ENCODE data around the gene SORCS1. TPM values are rescaled to one million over a fixed set of nuclear protein-coding genes. Genes with fewer than 3 reads are reported as not detected.

Gene SORCS1
- total RNA-seq, 1 donor from 2014 or later = 11.1 TPM

DNA sequence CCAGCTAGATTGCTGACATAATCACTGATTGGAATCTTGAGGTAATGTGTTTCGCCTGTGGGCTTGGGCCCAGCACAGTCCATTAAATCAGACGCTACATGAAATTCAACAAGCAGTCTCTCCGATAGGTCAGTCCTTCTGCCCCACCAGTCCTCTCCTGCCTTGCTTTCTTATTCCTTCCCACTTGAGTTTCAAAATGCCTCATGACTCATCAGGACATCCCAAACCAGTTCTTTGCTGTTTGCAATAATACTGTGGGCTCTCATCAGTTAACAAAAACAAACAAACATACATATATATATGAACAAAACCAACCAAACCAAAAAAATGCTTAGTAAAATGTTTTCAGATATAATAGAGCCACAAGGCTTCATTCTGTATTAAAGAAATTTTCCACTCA lies 599.0 kb downstream of the SORCS1 start:
- Histone ChIP-seq H2AFZ (replicated peaks) (no peak overlapping the region), H3K4me1 (no peaks in the 10 kb centered on the region), H3F3A (ENCODE audit: low read depth) (no peaks in the 10 kb centered on the region), H3K9ac (no peak overlapping the region), H3K9me3 (ENCODE audit: low read depth) (no peaks in the 10 kb centered on the region), H3K27me3 (no peaks in the 10 kb centered on the region), H3K4me2 (no peak overlapping the region), H3K79me2 (ENCODE audit: low read depth) (no peaks in the 10 kb centered on the region), H3K4me3 (no peak overlapping the region), H3K36me3 (no peaks in the 10 kb centered on the region), H3K27ac (no peak overlapping the region), H4K20me1 (ENCODE audit: low read depth) (no peaks in the 10 kb centered on the region)
- no peaks in the 10 kb centered on the region for H3K4me1 Mint-ChIP-seq
- DNase-seq (ENCODE audit: low spot score) = no peak
- H3K4me3 Mint-ChIP-seq = no peak overlapping the region
- no peak overlapping the region for H3K27ac Mint-ChIP-seq
- no peaks in the 10 kb centered on the region for H3K9me3 Mint-ChIP-seq
- no peaks in the 10 kb centered on the region for H3K27me3 Mint-ChIP-seq (ENCODE audit: insufficient read depth, low read depth)
- TF ChIP-seq EZH2 (IDR thresholded peaks at IDR 0.05) = no peak
- H3K36me3 Mint-ChIP-seq = no peaks in the 10 kb centered on the region

DNA sequence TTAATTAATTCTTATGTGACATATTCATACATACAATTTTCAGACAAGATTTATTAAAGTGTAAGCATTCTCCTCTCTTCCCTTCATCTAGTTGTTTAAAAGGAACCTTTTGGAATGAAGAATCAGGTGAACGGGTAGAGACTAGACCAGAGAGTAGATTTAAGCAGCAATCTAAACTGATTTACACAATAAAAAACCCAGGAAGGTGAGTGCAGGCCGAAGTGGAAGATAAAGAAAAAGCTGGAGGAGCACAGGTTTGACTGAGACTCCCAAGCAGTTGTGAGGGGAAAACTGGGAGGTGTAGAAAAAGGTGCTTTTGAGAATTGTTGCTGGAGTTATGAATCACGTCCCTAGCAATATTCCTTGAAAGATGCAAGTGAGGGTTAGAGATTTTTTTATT lies 601.1 kb downstream of the SORCS1 start:
- Mint-ChIP-seq H3K9me3 (no peaks in the 10 kb centered on the region), H3K36me3 (no peaks in the 10 kb centered on the region), H3K27me3 (ENCODE audit: insufficient read depth, low read depth) (no peaks in the 10 kb centered on the region), H3K4me3 (no peak overlapping the region), H3K27ac (no peak overlapping the region), H3K4me1 (no peaks in the 10 kb centered on the region)
- H3K9me3 ChIP-seq (ENCODE audit: low read depth) = no peaks in the 10 kb centered on the region
- H3K4me2 ChIP-seq = no peak overlapping the region
- no peaks in the 10 kb centered on the region for H3K36me3 ChIP-seq
- no peak overlapping the region for H3K27ac ChIP-seq
- H2AFZ ChIP-seq (replicated peaks) = no peak overlapping the region
- H3F3A ChIP-seq (ENCODE audit: low read depth) = no peaks in the 10 kb centered on the region
- TF ChIP-seq EZH2 (IDR thresholded peaks at IDR 0.05) (no peak), EZH2phosphoT487 (IDR thresholded peaks at IDR 0.05) (no peak)
- TF ChIP-seq, protein P1, sequence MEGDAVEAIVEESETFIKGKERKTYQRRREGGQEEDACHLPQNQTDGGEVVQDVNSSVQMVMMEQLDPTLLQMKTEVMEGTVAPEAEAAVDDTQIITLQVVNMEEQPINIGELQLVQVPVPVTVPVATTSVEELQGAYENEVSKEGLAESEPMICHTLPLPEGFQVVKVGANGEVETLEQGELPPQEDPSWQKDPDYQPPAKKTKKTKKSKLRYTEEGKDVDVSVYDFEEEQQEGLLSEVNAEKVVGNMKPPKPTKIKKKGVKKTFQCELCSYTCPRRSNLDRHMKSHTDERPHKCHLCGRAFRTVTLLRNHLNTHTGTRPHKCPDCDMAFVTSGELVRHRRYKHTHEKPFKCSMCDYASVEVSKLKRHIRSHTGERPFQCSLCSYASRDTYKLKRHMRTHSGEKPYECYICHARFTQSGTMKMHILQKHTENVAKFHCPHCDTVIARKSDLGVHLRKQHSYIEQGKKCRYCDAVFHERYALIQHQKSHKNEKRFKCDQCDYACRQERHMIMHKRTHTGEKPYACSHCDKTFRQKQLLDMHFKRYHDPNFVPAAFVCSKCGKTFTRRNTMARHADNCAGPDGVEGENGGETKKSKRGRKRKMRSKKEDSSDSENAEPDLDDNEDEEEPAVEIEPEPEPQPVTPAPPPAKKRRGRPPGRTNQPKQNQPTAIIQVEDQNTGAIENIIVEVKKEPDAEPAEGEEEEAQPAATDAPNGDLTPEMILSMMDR (IDR thresholded peaks at IDR 0.05) = no peak
- no peak for DNase-seq (ENCODE audit: low spot score)
- H4K20me1 ChIP-seq (ENCODE audit: low read depth) = no peaks in the 10 kb centered on the region
- H3K4me1 ChIP-seq = no peaks in the 10 kb centered on the region
- H3K4me3 ChIP-seq = no peak overlapping the region
- H3K79me2 ChIP-seq (ENCODE audit: low read depth) = no peaks in the 10 kb centered on the region
- H3K9ac ChIP-seq = no peak overlapping the region
- H3K27me3 ChIP-seq = no peaks in the 10 kb centered on the region

DNA sequence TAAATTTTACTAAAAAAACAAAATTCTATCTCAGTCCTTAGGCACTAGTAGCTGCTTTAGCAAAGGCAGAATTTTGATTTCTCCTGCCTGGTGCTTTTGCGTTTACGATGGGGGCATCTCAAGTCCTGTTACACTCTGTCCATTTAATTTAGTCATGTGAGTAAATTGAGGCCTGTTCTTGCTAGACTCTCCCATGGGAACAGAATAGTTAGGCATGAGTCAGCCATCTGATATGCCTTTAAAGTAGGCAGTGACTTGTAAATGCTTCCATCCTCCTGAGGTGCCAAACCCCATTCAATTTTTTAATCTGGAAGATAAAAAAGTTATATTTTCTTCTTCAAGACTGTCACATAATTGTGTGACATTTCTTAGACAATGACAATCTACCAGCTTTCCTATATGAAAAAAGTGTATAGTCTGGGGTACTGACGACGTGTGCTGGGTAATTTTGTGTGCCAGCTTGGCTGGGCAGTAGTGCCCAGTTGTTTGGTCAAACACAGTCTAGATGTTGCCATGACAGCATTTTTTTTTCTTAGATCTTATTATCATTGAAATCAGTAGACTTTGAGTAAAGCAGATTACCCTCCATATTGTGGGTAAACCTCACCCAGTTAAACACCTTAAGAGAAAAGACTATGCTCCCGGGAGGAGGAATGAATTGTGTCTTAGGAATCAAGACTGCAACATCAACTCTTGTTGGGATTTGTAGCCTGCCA lies 603.4 kb downstream of the SORCS1 start:
- Histone ChIP-seq H4K20me1 (ENCODE audit: low read depth) (no peaks in the 10 kb centered on the region), H3K4me1 (no peaks in the 10 kb centered on the region), H3K79me2 (ENCODE audit: low read depth) (no peaks in the 10 kb centered on the region), H3K36me3 (no peaks in the 10 kb centered on the region), H2AFZ (replicated peaks) (no peak overlapping the region), H3K27me3 (no peaks in the 10 kb centered on the region), H3K4me3 (no peak overlapping the region), H3K9me3 (ENCODE audit: low read depth) (no peaks in the 10 kb centered on the region), H3K27ac (no peak overlapping the region), H3K9ac (no peak overlapping the region), H3F3A (ENCODE audit: low read depth) (no peaks in the 10 kb centered on the region), H3K4me2 (no peak overlapping the region)
- Mint-ChIP-seq H3K27me3 (ENCODE audit: insufficient read depth, low read depth) (no peaks in the 10 kb centered on the region), H3K27ac (no peak overlapping the region), H3K36me3 (no peaks in the 10 kb centered on the region), H3K4me3 (no peak overlapping the region), H3K4me1 (peaks cover 4% of the 10 kb centered on the region), H3K9me3 (no peaks in the 10 kb centered on the region)
- no peak for DNase-seq (ENCODE audit: low spot score)
- no peak for TF ChIP-seq EZH2phosphoT487 (IDR thresholded peaks at IDR 0.05)
- TF ChIP-seq EZH2 (IDR thresholded peaks at IDR 0.05) = no peak
- TF ChIP-seq, protein P1 (IDR thresholded peaks at IDR 0.05) = no peak

DNA sequence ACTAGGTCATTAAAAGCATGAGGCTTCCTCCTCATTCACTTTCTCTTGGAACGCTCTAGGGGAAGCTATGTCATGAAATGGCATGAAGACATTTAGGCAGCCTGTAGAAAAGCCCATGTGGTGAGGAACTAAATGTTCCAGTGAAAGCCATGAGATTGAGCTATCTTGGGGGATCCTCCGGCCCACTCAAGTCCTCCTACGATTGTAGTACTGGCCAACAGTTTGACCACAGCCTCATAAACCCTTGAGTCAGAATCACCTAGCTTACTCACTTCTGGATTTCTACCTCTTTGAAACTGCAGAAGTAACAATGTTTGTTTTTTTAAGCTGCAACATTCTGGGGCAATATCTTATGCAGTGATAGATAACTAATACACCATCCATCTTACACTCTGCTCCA lies 605.1 kb downstream of the SORCS1 start:
- no peaks in the 10 kb centered on the region for H3K9me3 Mint-ChIP-seq
- H3K4me2 ChIP-seq = no peak overlapping the region
- no peaks in the 10 kb centered on the region for H3K9me3 ChIP-seq (ENCODE audit: low read depth)
- no peaks in the 10 kb centered on the region for H3K27me3 Mint-ChIP-seq (ENCODE audit: insufficient read depth, low read depth)
- no peak overlapping the region for H3K4me3 Mint-ChIP-seq
- H3K27me3 ChIP-seq = no peaks in the 10 kb centered on the region
- H3K4me3 ChIP-seq = no peak overlapping the region
- H3K36me3 Mint-ChIP-seq = no peaks in the 10 kb centered on the region
- no peak overlapping the region for H3K9ac ChIP-seq
- TF ChIP-seq EZH2 (IDR thresholded peaks at IDR 0.05) = no peak
- no peak for TF ChIP-seq EZH2phosphoT487 (IDR thresholded peaks at IDR 0.05)
- TF ChIP-seq, protein P1 (IDR thresholded peaks at IDR 0.05) = no peak
- H2AFZ ChIP-seq (replicated peaks) = no peak overlapping the region
- H4K20me1 ChIP-seq (ENCODE audit: low read depth) = no peaks in the 10 kb centered on the region
- no peak for DNase-seq (ENCODE audit: low spot score)
- no peaks in the 10 kb centered on the region for H3K36me3 ChIP-seq
- no peaks in the 10 kb centered on the region for H3K4me1 ChIP-seq
- H3K27ac ChIP-seq = no peak overlapping the region
- H3K79me2 ChIP-seq (ENCODE audit: low read depth) = no peaks in the 10 kb centered on the region
- H3F3A ChIP-seq (ENCODE audit: low read depth) = no peaks in the 10 kb centered on the region
- H3K27ac Mint-ChIP-seq = no peak overlapping the region
- H3K4me1 Mint-ChIP-seq = peaks cover 4% of the 10 kb centered on the region

Measured in neural progenitor cell (in vitro differentiated cells).